Pericardium fibroblast (primary cell): ENCODE data around the gene TRAM2. TPM values are rescaled to one million over a fixed set of nuclear protein-coding genes. Genes with fewer than 3 reads are reported as not detected.

Experiments
- total RNA-seq: library from RNA; depleted of rRNA; stranded (reverse); fragments of >200 nt; gene quantifications from 2 replicates; pipeline ENCODE4 v1.2.3, GENCODE V29; 2015

TRAM2 gene
- total RNA-seq, result 77.6 and 92.5 TPM in 2 replicates

GRCh38 chr6:52577022-52577777 is at the start of gene TRAM2:
Gene TRAM2, minus strand, starts transcription at chr6:52577060. Its CDS starts 145 bp downstream, at chr6:52576915.

Other genes starting within 250 kb of the TRAM2 start
- gene PAQR8, start 214.9 kb downstream of the TRAM2 start, total RNA-seq, result 2.2 and 2.7 TPM in 2 replicates
- gene EFHC1, start 156.7 kb downstream of the TRAM2 start, total RNA-seq, result 9.5 and 22.5 TPM in 2 replicates
- 29.6 and 35.0 TPM in 2 replicates for gene TMEM14A, start 94.1 kb upstream of the TRAM2 start, total RNA-seq
- not detected in 2 replicates for gene GSTA2, start 186.4 kb upstream of the TRAM2 start, total RNA-seq
- not detected in 2 replicates for gene GSTA1, start 226.8 kb upstream of the TRAM2 start, total RNA-seq